ENCODE measurements around the gene PCDHGB3. TPM values are rescaled to one million over a fixed set of nuclear protein-coding genes. Genes with fewer than 3 reads are reported as not detected.

Gene PCDHGB3
- total and polyA plus RNA-seq, 2 donors (not counting 1 experiment from before 2014, with no cell fraction given): 0.52 to 3.8 TPM

DNA sequence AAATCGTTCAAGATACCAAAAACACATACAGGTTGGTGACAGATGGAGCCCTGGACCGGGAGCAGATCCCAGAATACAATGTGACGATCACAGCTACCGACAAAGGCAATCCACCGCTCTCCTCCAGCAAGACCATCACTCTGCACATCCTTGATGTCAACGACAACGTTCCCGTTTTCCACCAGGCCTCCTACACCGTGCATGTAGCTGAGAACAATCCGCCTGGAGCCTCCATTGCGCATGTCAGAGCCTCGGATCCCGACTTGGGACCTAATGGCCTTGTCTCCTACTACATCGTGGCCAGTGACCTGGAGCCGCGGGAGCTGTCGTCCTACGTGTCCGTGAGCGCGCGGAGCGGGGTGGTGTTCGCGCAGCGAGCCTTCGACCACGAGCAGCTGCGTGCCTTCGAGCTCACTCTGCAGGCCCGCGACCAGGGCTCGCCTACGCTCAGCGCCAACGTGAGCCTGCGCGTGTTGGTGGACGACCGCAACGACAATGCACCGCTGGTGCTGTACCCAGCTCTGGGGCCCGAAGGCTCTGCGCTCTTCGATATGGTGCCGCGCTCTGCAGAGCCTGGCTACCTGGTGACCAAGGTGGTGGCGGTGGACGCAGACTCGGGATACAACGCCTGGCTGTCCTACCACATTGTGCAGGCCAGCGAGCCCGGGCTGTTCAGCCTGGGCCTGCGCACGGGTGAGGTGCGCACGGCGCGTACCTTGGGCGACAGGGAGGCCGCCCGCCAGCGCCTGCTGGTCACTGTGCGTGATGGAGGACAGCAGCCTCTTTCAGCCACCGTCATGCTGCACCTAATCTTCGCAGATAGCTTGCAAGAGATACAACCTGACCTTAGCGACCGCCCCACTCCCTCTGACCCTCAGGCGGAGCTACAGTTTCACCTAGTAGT lies 1.8 kb downstream of the PCDHGB3 start:
- H3K27me3 Mint-ChIP-seq: peaks cover 55% of the 10 kb centered on the region
- Histone ChIP-seq H2AFZ (ENCODE audit: insufficient read depth, low read depth, low read length, poor library complexity, severe bottlenecking) (no peak overlapping the region), H3K27me3 (replicated peaks in 1 of 4; ENCODE audit: control extremely low read depth in 1 of 4, control insufficient read depth in 3 of 4, insufficient read depth in 4 of 4, low read length in 3 of 4) (peaks cover 0 to 57% (median 34%) of the 10 kb centered on the region in 4 experiments), H3K4me3 (ENCODE audit: control extremely low read depth in 1 of 5, extremely low read depth in 1 of 5, insufficient read depth in 1 of 5, low read depth in 2 of 5, low read length in 4 of 5) (no peak overlapping the region), H3K9ac (ENCODE audit: low read length) (no peak overlapping the region), H3K79me2 (ENCODE audit: control insufficient read depth, insufficient read depth, low read length) (no peaks in the 10 kb centered on the region), H3K36me3 (replicated peaks in 1 of 2; ENCODE audit: control extremely low read depth in 1 of 2, control insufficient read depth in 1 of 2, extremely low read depth in 1 of 2, insufficient read depth in 2 of 2, low read length in 1 of 2) (no peaks in the 10 kb centered on the region), H4K20me1 (ENCODE audit: control insufficient read depth, insufficient read depth, low read length, poor library complexity, severe bottlenecking) (no peaks in the 10 kb centered on the region), H3K4me1 (ENCODE audit: control insufficient read depth in 2 of 2, insufficient read depth in 2 of 2, low read length in 2 of 2) (peaks cover 0 to 5% of the 10 kb centered on the region in 2 donors), H3K27ac (ENCODE audit: low read length in 2 of 2) (no peak overlapping the region), H3K9me3 (ENCODE audit: control extremely low read depth in 1 of 3, control insufficient read depth in 2 of 3, insufficient read depth in 1 of 3, low read length in 2 of 3) (peaks cover 1 to 64% (median 47%) of the 10 kb centered on the region in 3 donors), H3K4me2 (replicated peaks; ENCODE audit: low read depth, low read length, poor library complexity, severe bottlenecking) (no peak overlapping the region)
- peaks cover 8% of the 10 kb centered on the region for H3K4me1 Mint-ChIP-seq
- WGBS (ENCODE audit: insufficient coverage): 54% methylated on average over 68 of the region's 69 CpGs
- H3K4me3 Mint-ChIP-seq: no peak overlapping the region
- ChIA-PET POLR2A (no interaction called here), CTCF (interaction anchor here (0.7 to 3.0 kb wide), 4 partner anchors 108 to 186 kb away, joined by 3 to 17 read pairs (median 3); no protein-coding TSS in a partner anchor)
- H3K9me3 Mint-ChIP-seq (ENCODE audit: insufficient read depth): peaks cover 12% of the 10 kb centered on the region
- intact Hi-C loops (cut with micrococcal nuclease): no loop called here
- TF ChIP-seq EZH2 (IDR thresholded peaks at IDR 0.05; ENCODE audit: borderline replicate concordance, insufficient read depth, low read depth, low read length, poor library complexity, severe bottlenecking): no peak
- TF ChIP-seq, protein P1, sequence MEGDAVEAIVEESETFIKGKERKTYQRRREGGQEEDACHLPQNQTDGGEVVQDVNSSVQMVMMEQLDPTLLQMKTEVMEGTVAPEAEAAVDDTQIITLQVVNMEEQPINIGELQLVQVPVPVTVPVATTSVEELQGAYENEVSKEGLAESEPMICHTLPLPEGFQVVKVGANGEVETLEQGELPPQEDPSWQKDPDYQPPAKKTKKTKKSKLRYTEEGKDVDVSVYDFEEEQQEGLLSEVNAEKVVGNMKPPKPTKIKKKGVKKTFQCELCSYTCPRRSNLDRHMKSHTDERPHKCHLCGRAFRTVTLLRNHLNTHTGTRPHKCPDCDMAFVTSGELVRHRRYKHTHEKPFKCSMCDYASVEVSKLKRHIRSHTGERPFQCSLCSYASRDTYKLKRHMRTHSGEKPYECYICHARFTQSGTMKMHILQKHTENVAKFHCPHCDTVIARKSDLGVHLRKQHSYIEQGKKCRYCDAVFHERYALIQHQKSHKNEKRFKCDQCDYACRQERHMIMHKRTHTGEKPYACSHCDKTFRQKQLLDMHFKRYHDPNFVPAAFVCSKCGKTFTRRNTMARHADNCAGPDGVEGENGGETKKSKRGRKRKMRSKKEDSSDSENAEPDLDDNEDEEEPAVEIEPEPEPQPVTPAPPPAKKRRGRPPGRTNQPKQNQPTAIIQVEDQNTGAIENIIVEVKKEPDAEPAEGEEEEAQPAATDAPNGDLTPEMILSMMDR (IDR thresholded peaks at IDR 0.05): no peak
- DNase-seq: no peak
- ATAC-seq (ENCODE audit: low read depth): no peak
- no peak overlapping the region for H3K27ac Mint-ChIP-seq
